CD4-positive, alpha-beta T cell (primary cell): ENCODE measurements around the gene DMXL2. TPM values are rescaled to one million over a fixed set of nuclear protein-coding genes. Genes with fewer than 3 reads are reported as not detected.

Source experiments
- ATAC-seq: fragments of 200-7000 bp; cut with Tn5 transposase; one replicate; pipeline ENCODE4 v1.10.0; 2022; ENCODE audit warnings: mild to moderate bottlenecking; ENCODE audit not compliant: poor library complexity
- CTCF ChIA-PET: fragments of 350-600 bp; sonication (Branson Sonifier 250); formaldehyde crosslinking; loops from one replicate; lab custom pipeline; 2021; ENCODE audit warnings: antibody characterized with exemption, inconsistent platforms; lab: Charles Lee
- POLR2A ChIA-PET: fragments of 350-600 bp; sonication (Branson Sonifier 250); formaldehyde crosslinking; loops from one replicate; lab custom pipeline; 2021; ENCODE audit warnings: antibody characterized with exemption, inconsistent platforms; lab: Charles Lee
- DNase-seq, 14 experiments: peaks; one replicate each; pipeline ENCODE4 v3.0.0-alpha.2; 2013 to 2020; ENCODE audit warnings: mixed read lengths in 2 of 14
- H3K27ac ChIP-seq, 2 donors: one replicate each; pipeline versions ENCODE4 v1.5.1 to v1.7.0; 2013; ENCODE audit warnings: low read length in 2 of 2, low read depth in 1 of 2, mild to moderate bottlenecking in 1 of 2
- H3K27me3 ChIP-seq, 2 experiments: 1 replicate in 1 of 2; 2 replicates in 1 of 2; pipeline versions ENCODE4 v1.6.1 to v1.7.0; 2013; ENCODE audit warnings: low read length in 2 of 2, control low read depth in 1 of 2, mild to moderate bottlenecking in 1 of 2, moderate library complexity in 1 of 2; ENCODE audit not compliant: insufficient read depth in 2 of 2, control insufficient read depth in 1 of 2
- H3K36me3 ChIP-seq: one replicate; pipeline ENCODE4 v1.6.1; 2013; ENCODE audit warnings: low read length, control low read depth; ENCODE audit not compliant: insufficient read depth
- H3K4me1 ChIP-seq: one replicate; pipeline ENCODE4 v1.6.1; 2013; ENCODE audit warnings: low read length, control low read depth; ENCODE audit not compliant: insufficient read depth
- H3K4me3 ChIP-seq: one replicate; pipeline ENCODE4 v1.5.1; 2013; ENCODE audit warnings: mild to moderate bottlenecking, low read length, moderate library complexity
- H3K9me3 ChIP-seq, 2 experiments: 1 replicate in 1 of 2; 2 replicates in 1 of 2; pipeline versions ENCODE4 v1.6.1 to v1.7.0; 2013; ENCODE audit warnings: low read length in 2 of 2, mild to moderate bottlenecking in 2 of 2, control low read depth in 1 of 2, moderate library complexity in 1 of 2; ENCODE audit not compliant: control insufficient read depth in 1 of 2, insufficient read depth in 1 of 2
- H3K27ac Mint-ChIP-seq: one replicate; pipeline ENCODE4 v1.8.0; 2020; ENCODE audit warnings: mixed read lengths
- H3K27me3 Mint-ChIP-seq: one replicate; pipeline ENCODE4 v1.8.0; 2021; ENCODE audit warnings: mixed read lengths
- H3K36me3 Mint-ChIP-seq: one replicate; pipeline ENCODE4 v1.8.0; 2021; ENCODE audit warnings: low read depth, mixed read lengths
- H3K4me1 Mint-ChIP-seq: one replicate; pipeline ENCODE4 v1.8.0; 2021; ENCODE audit warnings: low read depth, mixed read lengths
- H3K4me3 Mint-ChIP-seq: one replicate; pipeline ENCODE4 v1.8.0; 2020; ENCODE audit warnings: mild to moderate bottlenecking, mixed read lengths
- H3K9me3 Mint-ChIP-seq: one replicate; pipeline ENCODE4 v1.8.0; 2020; ENCODE audit warnings: mixed read lengths
- intact Hi-C, 2 experiments: fragments of 100-400 bp; cut with DNase I in 1 of 2; cut with micrococcal nuclease in 1 of 2; formaldehyde crosslinking; loops; one replicate each; pipeline versions ENCODE4 v1.15.1 to v1.9.0; 2023 to 2025; cut with DNase I, micrococcal nuclease
- total RNA-seq, 174 experiments: library from RNA in 2 of 174; stranded (reverse) in 2 of 174; gene quantifications; one replicate each; pipeline ENCODE4 v1.2.3 and lab custom pipeline; 2021 to 2026
- TF ChIP-seq, protein P1 (sequence below): fragments of 200-600 bp; IDR thresholded peaks from one replicate; pipeline ENCODE4 v1.8.0; 2022; ENCODE audit warnings: antibody characterized with exemption, mild to moderate bottlenecking

DMXL2 gene
- total RNA-seq, 2 experiments from 2014 or later: 4.7 to 5.5 TPM

DNA sequence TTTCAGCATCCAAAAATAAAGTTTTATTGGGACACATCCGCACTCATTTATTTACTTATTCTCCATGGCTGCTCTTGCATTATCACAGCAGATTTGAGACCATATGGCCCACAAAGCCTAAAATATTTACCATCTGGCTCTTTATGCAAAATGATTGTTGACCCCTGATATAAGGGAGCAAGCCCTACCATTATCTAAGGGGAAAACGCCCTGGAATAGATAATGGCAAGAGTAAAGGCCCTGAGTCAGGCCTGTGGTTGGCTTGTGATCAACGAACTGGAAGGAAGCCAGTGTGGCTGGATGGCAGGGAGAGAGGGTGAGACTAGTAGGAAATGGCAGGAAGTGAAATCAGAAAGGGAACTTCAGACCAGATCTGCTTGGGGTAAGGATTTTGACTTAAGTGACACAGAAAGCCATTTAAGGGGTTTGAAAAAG is 24.6 kb upstream of the DMXL2 start:
- Histone ChIP-seq H3K36me3 (no peaks in the 10 kb centered on the region), H3K27me3 (no peaks in the 10 kb centered on the region), H3K4me3 (no peak overlapping the region), H3K9me3 (no peaks in the 10 kb centered on the region), H3K27ac (no peak overlapping the region), H3K4me1 (no peaks in the 10 kb centered on the region)
- no peak overlapping the region for H3K27ac Mint-ChIP-seq
- ATAC-seq (no peak), DNase-seq (peak in 2 of 14 experiments; percentile 44 to 51)
- no peaks in the 10 kb centered on the region for H3K27me3 Mint-ChIP-seq
- no peak overlapping the region for H3K4me3 Mint-ChIP-seq
- intact Hi-C loops: no loop called here
- ChIA-PET CTCF (interaction anchor here (0.8 to 5.1 kb wide), 2 partner anchors 24 to 129 kb away, joined by 3 to 179 read pairs; no protein-coding TSS in a partner anchor), POLR2A (no interaction called here)
- TF ChIP-seq, protein P1, sequence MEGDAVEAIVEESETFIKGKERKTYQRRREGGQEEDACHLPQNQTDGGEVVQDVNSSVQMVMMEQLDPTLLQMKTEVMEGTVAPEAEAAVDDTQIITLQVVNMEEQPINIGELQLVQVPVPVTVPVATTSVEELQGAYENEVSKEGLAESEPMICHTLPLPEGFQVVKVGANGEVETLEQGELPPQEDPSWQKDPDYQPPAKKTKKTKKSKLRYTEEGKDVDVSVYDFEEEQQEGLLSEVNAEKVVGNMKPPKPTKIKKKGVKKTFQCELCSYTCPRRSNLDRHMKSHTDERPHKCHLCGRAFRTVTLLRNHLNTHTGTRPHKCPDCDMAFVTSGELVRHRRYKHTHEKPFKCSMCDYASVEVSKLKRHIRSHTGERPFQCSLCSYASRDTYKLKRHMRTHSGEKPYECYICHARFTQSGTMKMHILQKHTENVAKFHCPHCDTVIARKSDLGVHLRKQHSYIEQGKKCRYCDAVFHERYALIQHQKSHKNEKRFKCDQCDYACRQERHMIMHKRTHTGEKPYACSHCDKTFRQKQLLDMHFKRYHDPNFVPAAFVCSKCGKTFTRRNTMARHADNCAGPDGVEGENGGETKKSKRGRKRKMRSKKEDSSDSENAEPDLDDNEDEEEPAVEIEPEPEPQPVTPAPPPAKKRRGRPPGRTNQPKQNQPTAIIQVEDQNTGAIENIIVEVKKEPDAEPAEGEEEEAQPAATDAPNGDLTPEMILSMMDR: no peak
- H3K9me3 Mint-ChIP-seq: no peaks in the 10 kb centered on the region
- H3K4me1 Mint-ChIP-seq: no peaks in the 10 kb centered on the region
- no peaks in the 10 kb centered on the region for H3K36me3 Mint-ChIP-seq

DNA sequence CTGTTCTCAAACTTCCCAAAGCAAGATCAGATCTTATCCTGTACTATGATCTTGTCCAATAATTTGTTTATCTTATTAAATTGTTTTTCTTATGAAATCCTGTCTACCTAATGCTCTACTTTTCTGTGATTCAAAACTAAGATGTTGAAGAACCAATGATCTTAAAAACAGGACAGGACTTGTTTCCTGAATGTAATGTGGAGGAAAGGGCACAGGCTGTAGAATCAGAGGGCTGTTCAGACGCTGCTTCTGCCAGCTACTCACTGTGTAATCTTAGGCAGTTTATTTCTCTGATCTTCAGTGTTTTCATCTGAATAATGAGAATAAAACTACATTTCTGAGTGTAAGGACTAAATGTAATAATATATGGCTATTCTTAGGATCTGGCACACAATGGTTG is 20.1 kb upstream of the DMXL2 start:
- Histone ChIP-seq H3K9me3 (no peaks in the 10 kb centered on the region), H3K36me3 (no peaks in the 10 kb centered on the region), H3K4me3 (no peak overlapping the region), H3K4me1 (no peaks in the 10 kb centered on the region), H3K27ac (no peak overlapping the region), H3K27me3 (no peaks in the 10 kb centered on the region)
- POLR2A ChIA-PET: no interaction called here
- H3K4me3 Mint-ChIP-seq: no peak overlapping the region
- peaks cover 3% of the 10 kb centered on the region for H3K27me3 Mint-ChIP-seq
- H3K27ac Mint-ChIP-seq: no peak overlapping the region
- TF ChIP-seq, protein P1: no peak
- intact Hi-C loops: no loop called here
- DNase-seq (no peak), ATAC-seq (no peak)
- no peaks in the 10 kb centered on the region for H3K36me3 Mint-ChIP-seq
- H3K4me1 Mint-ChIP-seq: no peaks in the 10 kb centered on the region
- CTCF ChIA-PET: no interaction called here
- H3K9me3 Mint-ChIP-seq: no peaks in the 10 kb centered on the region

DNA sequence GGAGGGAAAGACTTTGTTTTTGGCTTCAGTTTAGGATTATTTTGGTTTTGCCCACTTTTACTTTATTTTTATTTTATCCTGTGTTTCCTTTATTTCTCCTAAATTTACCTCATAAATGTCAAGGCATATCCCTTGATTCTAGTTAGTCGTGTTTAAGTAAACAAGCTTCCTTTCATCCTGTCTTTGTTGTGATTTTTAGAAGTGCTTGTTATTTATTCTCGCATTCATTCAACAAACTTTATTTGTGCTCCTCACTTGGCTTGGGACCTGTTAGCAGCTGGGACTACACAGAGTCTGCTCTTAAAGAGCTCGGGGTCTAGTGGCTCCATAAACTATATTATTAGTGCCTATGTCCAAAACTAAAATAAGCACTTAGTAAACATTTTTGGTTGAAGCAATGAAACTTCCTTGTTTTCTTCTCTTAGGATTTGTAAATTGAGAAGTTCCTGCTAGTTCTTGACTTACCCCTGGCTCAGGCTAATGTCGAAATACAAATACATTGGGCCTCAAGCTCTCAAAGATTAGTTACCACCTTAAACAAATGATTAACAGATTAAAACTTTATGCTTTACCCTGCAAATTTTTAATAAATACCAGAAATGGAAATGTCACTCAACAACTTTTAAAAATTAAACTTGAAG is 19.0 kb upstream of the DMXL2 start:
- no peak overlapping the region for H3K27ac ChIP-seq
- Mint-ChIP-seq H3K4me1 (no peaks in the 10 kb centered on the region), H3K27me3 (peaks cover 5% of the 10 kb centered on the region), H3K36me3 (no peaks in the 10 kb centered on the region), H3K27ac (no peak overlapping the region), H3K4me3 (no peak overlapping the region), H3K9me3 (no peaks in the 10 kb centered on the region)
- CTCF ChIA-PET: interaction anchor here (1.0 kb wide), 1 partner anchor 8 kb away, joined by 3 read pairs; no protein-coding TSS in a partner anchor
- ATAC-seq (no peak), DNase-seq (no peak)
- POLR2A ChIA-PET: interaction anchor here (1.2 kb wide), 1 partner anchor 126 kb away, joined by 3 read pairs; no protein-coding TSS in a partner anchor
- intact Hi-C loops: no loop called here
- no peaks in the 10 kb centered on the region for H3K4me1 ChIP-seq
- H3K4me3 ChIP-seq: no peak overlapping the region
- H3K27me3 ChIP-seq: no peaks in the 10 kb centered on the region
- H3K36me3 ChIP-seq: no peaks in the 10 kb centered on the region
- H3K9me3 ChIP-seq: no peaks in the 10 kb centered on the region
- TF ChIP-seq, protein P1: no peak
